ENCODE data around the gene PFDN6.

- TF ChIP-seq POLR2A (IDR thresholded peaks at IDR 0.05; ENCODE audit: low read depth, low read length) (no peak), POLR2AphosphoS5 (IDR thresholded peaks at IDR 0.05; ENCODE audit: low read depth, low read length) (no peak)
Observed at GRCh38 chr6:33248643-33248931, 40.8 kb upstream of the PFDN6 start.

Data from GM12892 (cell line).